RWPE1 (cell line): ENCODE data around the gene PLEKHM1.

ENCODE experiments used
- CTCF ChIA-PET: fragments of 350-600 bp; sonication (Branson Sonifier 250); formaldehyde crosslinking; extraction: SDS; loops from one replicate; lab custom pipeline; 2021; lab: Yijun Ruan, JAX
- POLR2A ChIA-PET: fragments of 400-600 bp; formaldehyde crosslinking; extraction: SDS; loops from one replicate; lab custom pipeline; 2020; ENCODE audit warnings: antibody characterized with exemption; ENCODE audit not compliant: low non-redundant PET; lab: Yijun Ruan, JAX
- DNase-seq: peaks from one replicate; pipeline ENCODE4 v3.0.0; 2012; ENCODE audit warnings: low spot score
- H3K27ac ChIP-seq: fragments of 450-650 bp; 2 replicates; pipeline ENCODE4 v1.5.1; 2017
- TF ChIP-seq, protein P1 (sequence below): fragments of 450-650 bp; conservative IDR thresholded peaks from 2 replicates; pipeline ENCODE4 v1.5.1; 2017; ENCODE audit warnings: low read depth, mild to moderate bottlenecking

The PLEKHM1 gene

DNA sequence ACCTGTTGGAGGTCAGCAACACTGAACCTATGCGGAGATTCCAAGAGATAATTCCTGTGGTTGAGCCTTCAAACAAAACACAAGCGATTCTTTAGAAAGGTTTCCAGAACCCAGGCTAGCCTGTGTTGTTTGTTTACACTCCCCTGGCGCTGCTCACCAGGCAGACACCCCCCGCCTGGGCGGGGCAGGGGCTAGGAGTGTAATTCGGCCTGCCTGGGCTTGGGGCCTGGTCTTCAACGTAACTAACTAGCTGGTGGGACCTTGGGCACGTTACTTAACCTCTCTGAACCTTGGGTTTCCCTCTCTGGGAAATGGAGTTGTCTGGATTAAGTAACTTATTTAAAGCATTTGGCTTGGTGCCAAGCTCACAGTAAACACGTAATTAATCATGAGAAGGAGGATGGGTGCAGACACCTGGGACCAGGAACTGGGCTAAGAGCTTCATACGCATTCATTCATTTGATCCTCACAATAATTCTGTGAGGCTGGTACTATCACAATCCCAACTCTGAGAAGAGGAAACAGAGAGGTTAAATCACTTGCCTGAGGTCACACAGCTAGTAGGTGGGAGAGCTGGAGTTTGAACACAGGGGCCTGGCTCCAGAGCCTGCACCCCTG is 50.3 kb downstream of the PLEKHM1 start:
- TF ChIP-seq, protein P1, sequence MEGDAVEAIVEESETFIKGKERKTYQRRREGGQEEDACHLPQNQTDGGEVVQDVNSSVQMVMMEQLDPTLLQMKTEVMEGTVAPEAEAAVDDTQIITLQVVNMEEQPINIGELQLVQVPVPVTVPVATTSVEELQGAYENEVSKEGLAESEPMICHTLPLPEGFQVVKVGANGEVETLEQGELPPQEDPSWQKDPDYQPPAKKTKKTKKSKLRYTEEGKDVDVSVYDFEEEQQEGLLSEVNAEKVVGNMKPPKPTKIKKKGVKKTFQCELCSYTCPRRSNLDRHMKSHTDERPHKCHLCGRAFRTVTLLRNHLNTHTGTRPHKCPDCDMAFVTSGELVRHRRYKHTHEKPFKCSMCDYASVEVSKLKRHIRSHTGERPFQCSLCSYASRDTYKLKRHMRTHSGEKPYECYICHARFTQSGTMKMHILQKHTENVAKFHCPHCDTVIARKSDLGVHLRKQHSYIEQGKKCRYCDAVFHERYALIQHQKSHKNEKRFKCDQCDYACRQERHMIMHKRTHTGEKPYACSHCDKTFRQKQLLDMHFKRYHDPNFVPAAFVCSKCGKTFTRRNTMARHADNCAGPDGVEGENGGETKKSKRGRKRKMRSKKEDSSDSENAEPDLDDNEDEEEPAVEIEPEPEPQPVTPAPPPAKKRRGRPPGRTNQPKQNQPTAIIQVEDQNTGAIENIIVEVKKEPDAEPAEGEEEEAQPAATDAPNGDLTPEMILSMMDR, result no peak
- ChIA-PET CTCF (interaction anchor here (0.6 kb wide), 1 partner anchor 221 kb away, joined by 3 read pairs; no protein-coding TSS in a partner anchor), POLR2A (no interaction called here)
- peak; percentile 57 for DNase-seq
- H3K27ac ChIP-seq, result peak overlapping the region; percentile 89

DNA sequence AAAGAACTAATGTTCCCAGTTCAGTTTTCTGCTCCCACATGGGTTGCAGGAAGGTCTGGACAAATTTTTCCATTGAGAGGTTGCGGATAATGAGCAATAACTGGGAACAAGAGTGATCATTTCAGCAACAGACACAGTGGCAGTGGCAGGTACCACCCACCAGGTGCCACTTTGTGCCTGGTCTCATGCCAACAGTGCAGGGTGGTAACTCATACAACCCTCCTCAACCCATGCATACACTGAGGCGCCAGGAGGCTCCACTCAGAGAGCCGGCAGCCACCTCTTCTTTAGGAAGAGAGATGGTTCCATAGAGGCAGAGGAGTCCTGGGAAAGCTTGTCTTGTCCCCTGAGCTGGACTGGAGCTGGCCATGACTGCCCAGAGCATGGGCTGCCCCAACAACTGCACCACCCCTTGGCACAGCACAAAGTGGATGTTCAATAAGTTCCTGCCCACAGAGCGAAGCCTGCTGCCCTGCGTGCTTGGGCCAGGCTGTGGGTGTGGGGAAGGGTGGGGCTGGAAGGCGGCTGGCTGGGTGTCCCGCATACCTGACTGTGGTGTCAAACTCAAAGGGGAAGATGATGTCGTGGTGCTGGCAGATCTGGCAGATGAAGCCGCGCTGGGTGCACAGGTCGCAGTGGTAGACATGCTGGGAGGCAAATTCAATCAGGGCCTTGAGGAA is 51.5 kb downstream of the PLEKHM1 start:
- H3K27ac ChIP-seq, result peak overlapping the region; percentile 89
- TF ChIP-seq, protein P1, result no peak
- ChIA-PET CTCF (no interaction called here), POLR2A (no interaction called here)
- no peak for DNase-seq

DNA sequence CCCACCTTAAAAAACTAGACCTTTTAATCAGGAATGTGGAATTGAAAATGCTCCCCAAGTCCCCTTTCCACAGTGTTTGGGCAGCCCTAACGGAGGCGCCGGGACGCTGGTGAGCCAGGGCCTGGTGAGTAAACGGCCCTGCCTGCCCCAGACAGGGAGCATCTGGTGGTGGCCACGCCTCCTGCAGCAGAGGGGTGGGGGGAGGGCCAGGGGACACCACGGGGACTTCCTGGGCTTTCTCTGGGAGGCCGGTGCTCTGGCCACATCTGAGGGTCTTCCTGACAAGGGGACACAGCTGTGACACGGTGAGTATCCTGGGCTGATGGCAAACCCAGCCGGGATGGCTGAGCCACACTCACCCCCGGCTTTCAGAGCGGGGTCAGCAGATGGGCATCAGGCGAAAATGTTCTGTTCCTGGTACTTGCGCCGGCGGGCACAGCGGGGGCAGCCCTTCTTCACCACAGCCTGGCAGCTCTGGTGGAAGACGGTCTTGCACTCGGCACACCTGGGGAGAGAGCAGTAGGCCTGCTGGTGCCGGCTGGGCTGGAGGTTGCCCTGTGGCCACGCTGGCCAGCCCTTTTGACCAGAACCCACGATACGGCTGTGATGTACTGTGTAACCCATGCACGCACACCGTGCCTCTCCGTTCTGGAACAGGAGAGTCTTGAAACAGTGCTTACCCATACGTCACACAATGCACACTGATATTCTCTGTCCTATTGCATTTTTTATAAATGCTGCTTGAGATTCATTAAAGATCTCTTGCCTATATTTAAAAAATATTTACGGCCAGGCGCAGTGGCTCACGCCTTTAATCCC is 52.8 kb downstream of the PLEKHM1 start:
- TF ChIP-seq, protein P1, result no peak
- no peak for DNase-seq
- peak overlapping the region; percentile 89 for H3K27ac ChIP-seq
- CTCF ChIA-PET, result interaction anchor here (0.7 kb wide), 1 partner anchor 29 kb away, joined by 4 read pairs; no protein-coding TSS in a partner anchor
- POLR2A ChIA-PET, result no interaction called here

DNA sequence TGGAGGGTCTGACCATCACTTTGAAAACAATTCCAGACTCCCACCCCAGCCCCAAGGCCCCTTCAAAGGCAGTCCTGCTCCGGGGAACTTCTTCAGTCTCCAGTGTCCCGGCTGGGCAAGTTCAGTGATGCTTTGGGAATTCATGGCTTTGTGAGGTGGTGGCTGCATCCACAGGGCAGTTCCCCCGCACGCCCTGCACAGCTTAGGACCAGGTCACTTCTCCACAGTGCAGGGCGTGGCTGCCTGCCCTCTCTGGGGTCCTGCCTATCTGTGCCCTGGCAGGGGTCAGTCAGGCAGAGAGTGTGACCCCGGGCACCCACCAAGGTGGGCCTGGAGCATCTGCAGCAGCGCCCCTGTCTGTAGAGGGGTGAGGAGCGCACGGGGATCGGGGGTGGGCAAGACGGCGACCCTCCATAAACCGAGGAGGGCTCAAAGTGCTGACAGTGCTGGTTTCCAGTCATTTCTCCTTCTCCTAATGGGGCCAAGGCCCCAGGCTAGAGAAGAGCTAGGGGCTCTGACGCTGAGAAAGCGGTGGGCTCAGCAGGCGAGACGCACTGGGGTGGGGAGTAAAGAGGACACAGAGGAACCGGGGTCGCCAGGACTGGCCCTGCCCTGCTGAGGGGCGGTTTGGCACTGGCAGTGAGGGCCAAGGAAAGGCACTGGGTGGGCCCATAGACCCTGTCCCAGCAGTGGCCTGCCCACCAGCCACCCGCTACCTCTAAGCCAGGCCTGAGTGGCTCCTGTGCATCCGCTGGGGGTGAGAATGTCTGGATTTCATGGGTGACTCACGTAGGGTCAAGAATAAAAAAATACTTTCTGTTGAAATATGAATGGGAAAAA is 53.7 kb downstream of the PLEKHM1 start:
- no peak for DNase-seq
- ChIA-PET CTCF (no interaction called here), POLR2A (interaction anchor here (0.6 kb wide), 1 partner anchor 150 kb away, joined by 3 read pairs; no protein-coding TSS in a partner anchor)
- peak overlapping the region; percentile 89 for H3K27ac ChIP-seq
- TF ChIP-seq, protein P1, result no peak

DNA sequence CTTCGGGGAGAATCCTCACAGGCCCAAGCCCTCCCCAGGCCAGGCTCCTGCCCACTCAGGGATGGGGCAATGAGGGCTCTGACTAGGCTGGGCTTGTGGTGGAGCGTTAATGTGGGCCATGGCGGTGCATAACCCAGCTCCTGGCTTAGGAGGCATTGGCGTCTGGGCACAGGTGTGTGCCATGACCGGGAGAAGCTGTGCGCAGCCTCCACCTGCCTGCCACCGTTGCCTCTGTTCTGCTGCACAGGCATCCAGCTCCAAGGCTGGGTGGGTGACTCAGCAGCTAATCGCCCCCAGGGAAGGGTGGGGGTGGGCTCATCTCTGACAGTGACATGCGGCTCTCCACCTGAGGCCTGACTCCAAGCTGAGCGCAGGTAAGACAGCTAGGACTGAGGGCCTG is 54.4 kb downstream of the PLEKHM1 start:
- TF ChIP-seq, protein P1, result no peak
- no peak for DNase-seq
- ChIA-PET POLR2A (interaction anchor here (0.6 kb wide), 2 partner anchors 55 to 150 kb away, joined by 3 to 4 read pairs; no protein-coding TSS in a partner anchor), CTCF (no interaction called here)
- peak overlapping the region; percentile 89 for H3K27ac ChIP-seq
